ENCODE measurements around the gene GANC.

DNA sequence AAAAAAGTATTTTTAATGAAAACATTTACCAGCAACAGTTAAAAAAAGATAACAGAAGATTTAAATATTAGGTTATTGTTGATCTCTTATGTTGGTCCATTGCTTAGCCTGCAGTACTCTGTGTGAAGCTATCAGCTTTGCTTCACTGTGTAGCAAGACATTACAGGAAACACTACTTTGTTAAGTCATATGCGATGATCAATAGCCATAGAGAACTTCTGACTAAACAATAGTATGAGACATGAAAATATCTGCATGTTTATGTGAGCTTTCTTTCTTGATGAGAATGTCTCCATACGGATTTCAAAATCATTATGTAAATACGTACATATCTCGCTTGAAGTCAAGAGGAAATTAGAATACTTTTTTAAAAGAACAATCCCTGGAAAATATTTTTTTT lies 59.3 kb downstream of the GANC start:
- TF ChIP-seq, protein P1, sequence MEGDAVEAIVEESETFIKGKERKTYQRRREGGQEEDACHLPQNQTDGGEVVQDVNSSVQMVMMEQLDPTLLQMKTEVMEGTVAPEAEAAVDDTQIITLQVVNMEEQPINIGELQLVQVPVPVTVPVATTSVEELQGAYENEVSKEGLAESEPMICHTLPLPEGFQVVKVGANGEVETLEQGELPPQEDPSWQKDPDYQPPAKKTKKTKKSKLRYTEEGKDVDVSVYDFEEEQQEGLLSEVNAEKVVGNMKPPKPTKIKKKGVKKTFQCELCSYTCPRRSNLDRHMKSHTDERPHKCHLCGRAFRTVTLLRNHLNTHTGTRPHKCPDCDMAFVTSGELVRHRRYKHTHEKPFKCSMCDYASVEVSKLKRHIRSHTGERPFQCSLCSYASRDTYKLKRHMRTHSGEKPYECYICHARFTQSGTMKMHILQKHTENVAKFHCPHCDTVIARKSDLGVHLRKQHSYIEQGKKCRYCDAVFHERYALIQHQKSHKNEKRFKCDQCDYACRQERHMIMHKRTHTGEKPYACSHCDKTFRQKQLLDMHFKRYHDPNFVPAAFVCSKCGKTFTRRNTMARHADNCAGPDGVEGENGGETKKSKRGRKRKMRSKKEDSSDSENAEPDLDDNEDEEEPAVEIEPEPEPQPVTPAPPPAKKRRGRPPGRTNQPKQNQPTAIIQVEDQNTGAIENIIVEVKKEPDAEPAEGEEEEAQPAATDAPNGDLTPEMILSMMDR (conservative IDR thresholded peaks at IDR 0.05 in 1 of 2, IDR thresholded peaks at IDR 0.05 in 1 of 2; ENCODE audit: extremely low read depth in 1 of 2, insufficient read depth in 1 of 2, low read depth in 1 of 2, low read length in 2 of 2), result no peak
- TF ChIP-seq EZH2 (IDR thresholded peaks at IDR 0.05; ENCODE audit: borderline replicate concordance, low read length), result no peak

All from mammary epithelial cell (primary cell).